ENCODE measurements around the gene C6orf136. TPM values are rescaled to one million over a fixed set of nuclear protein-coding genes. Genes with fewer than 3 reads are reported as not detected.

Gene C6orf136
- total RNA-seq, 1 donor from 2014 or later: 7.6 TPM

DNA sequence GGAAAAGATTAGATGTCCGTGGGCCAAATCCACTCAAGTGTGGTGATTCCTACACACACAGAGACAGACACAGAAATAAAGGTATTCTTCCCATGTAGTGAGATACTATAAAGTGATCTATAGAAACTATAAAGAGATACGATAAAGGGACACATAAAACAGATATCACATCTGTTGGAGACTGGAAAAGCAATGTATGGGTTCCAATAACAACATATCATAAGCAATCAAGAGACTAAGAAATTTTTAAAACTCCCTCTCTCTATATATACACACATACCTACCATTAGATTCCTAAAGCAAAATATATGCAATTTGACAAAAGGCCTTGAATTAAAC lies 35.1 kb upstream of the C6orf136 start:
- TF ChIP-seq, protein P1, sequence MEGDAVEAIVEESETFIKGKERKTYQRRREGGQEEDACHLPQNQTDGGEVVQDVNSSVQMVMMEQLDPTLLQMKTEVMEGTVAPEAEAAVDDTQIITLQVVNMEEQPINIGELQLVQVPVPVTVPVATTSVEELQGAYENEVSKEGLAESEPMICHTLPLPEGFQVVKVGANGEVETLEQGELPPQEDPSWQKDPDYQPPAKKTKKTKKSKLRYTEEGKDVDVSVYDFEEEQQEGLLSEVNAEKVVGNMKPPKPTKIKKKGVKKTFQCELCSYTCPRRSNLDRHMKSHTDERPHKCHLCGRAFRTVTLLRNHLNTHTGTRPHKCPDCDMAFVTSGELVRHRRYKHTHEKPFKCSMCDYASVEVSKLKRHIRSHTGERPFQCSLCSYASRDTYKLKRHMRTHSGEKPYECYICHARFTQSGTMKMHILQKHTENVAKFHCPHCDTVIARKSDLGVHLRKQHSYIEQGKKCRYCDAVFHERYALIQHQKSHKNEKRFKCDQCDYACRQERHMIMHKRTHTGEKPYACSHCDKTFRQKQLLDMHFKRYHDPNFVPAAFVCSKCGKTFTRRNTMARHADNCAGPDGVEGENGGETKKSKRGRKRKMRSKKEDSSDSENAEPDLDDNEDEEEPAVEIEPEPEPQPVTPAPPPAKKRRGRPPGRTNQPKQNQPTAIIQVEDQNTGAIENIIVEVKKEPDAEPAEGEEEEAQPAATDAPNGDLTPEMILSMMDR (IDR thresholded peaks at IDR 0.05; ENCODE audit: insufficient read depth, low read length, poor library complexity, severe bottlenecking): no peak
- Histone ChIP-seq H3K36me3 (ENCODE audit: control insufficient read depth, insufficient read depth, low read length) (peaks cover 3% of the 10 kb centered on the region), H3K27me3 (ENCODE audit: control insufficient read depth, insufficient read depth, low read length) (no peaks in the 10 kb centered on the region), H3K4me3 (ENCODE audit: low read depth, low read length) (no peak overlapping the region)
- DNase-seq (ENCODE audit: low read depth): no peak

DNA sequence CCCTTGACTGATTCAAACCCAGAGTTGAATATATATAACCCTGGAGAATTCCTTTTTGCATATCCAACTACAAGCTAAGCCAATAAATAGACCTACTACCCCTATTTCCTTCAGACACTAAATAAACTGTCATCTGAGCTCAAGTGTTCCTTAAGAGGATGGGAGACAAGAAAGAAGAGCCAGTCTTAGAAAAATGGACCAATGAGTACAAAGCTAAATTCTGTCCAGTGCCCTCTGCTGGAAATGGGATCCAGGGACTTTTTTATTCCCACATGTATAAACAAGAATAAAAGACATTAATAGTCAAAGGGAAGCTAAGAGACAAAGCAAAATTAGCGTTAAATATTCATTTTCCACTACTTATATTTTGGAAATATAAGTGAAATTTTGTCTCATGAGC lies 34.7 kb upstream of the C6orf136 start:
- no peak for DNase-seq (ENCODE audit: low read depth)
- Histone ChIP-seq H3K36me3 (ENCODE audit: control insufficient read depth, insufficient read depth, low read length) (peaks cover 4% of the 10 kb centered on the region), H3K27me3 (ENCODE audit: control insufficient read depth, insufficient read depth, low read length) (no peaks in the 10 kb centered on the region), H3K4me3 (ENCODE audit: low read depth, low read length) (no peak overlapping the region)
- TF ChIP-seq, protein P1 (IDR thresholded peaks at IDR 0.05; ENCODE audit: insufficient read depth, low read length, poor library complexity, severe bottlenecking): peak; percentile 43

DNA sequence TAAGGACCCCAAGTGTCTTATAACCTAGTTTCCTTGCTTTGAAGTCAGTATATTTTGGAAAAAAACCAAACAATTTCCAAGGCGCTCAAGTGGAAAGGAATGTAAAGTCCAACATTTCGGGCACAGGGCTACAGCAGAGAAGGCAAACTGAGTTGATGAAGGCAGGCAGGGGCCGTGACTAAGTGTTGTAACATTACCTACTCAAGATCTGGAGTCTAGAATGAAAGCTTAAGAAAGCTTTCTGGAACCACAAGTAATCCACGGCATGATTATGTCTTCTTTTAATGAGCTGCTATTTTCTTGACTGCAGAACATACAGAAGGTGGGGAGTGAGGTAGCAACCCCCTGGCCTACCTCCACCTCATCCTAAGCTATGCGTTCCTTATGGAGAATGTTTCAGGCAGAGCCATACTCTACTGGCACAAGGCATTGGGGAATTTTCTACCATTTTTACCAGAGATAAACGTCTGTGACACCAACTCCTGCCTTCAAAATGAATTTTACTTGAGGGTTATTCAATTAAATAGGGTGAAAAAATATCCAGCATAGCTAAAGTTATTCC lies 34.2 kb upstream of the C6orf136 start:
- TF ChIP-seq, protein P1 (IDR thresholded peaks at IDR 0.05; ENCODE audit: insufficient read depth, low read length, poor library complexity, severe bottlenecking): no peak
- Histone ChIP-seq H3K27me3 (ENCODE audit: control insufficient read depth, insufficient read depth, low read length) (no peaks in the 10 kb centered on the region), H3K36me3 (ENCODE audit: control insufficient read depth, insufficient read depth, low read length) (peaks cover 2% of the 10 kb centered on the region), H3K4me3 (ENCODE audit: low read depth, low read length) (no peak overlapping the region)
- DNase-seq (ENCODE audit: low read depth): no peak

DNA sequence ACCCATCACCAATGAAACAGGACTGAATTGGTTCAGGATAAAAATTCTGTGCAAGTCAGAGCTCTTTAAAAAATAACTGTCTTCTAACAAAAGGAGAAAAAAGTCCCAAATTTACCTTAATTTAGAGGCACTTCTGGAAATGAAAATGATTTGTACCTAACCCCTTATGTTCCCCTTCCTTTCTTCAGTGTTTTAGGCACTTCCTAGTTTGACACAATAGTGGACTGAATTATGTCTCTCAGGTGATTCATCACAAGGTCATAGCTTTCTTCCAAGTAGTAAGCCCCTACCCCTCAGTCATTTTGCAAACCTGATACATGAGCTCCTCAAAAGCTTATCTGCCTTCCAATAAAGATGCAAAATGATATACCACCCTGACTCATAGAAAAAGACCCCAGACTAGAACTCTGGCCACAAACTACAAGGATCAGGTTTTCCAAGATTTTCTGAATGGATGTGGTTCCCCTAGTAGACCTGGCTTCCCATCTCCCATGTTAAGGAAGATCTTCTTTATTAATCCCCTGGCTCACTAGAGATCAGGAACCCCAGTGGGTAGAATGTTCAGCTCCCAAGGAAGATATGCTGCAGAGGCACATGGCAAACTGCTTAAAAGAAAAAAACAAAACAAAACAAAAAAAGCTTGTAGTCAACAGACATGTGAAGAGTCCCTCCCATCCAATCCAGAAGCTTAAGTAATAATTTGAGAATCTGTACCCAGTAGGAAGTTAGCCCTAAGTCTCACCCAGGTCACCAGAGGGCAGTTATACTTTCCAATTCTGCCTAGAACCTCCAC lies 33.5 kb upstream of the C6orf136 start:
- DNase-seq (ENCODE audit: low read depth): no peak
- no peaks in the 10 kb centered on the region for H3K27me3 ChIP-seq (ENCODE audit: control insufficient read depth, insufficient read depth, low read length)
- no peak overlapping the region for H3K4me3 ChIP-seq (ENCODE audit: low read depth, low read length)
- TF ChIP-seq, protein P1 (IDR thresholded peaks at IDR 0.05; ENCODE audit: insufficient read depth, low read length, poor library complexity, severe bottlenecking): no peak
- H3K36me3 ChIP-seq (ENCODE audit: control insufficient read depth, insufficient read depth, low read length): peaks cover 2% of the 10 kb centered on the region

DNA sequence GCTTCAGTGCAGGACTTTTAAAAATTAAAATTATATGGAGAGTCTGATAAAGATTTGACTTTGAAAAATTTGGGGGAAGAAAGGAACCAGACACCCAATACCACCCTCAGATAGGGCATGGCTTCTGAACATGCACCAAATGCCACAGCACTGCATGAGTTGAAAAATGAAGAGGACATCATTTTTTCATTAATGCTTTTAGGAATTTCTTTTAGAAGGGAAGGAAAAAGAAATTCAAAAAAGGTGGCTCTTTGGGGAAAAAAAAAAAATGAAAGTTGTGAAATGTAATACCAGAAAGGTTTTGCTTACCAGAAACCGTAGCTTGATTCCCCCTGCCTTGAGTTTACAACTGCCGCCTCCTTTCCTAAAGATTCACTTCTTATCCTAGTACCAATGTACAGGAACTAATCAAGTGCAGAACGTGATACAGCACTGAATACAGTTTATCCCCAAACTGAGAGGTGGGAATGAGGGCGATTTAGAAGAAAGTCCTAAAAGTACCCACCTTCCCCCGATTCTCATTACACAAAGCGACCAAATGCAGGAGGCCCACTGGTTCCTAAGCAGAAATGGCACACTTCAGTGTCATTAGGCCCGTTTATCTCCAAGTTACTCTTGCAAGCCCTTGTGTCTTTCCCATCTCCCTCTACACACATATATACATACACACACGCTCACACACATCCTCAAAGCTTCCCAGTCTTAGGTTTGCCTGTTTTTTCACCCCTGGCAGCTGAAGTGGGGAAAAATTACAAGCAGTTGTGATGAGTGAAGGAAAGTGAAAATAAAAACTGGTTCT lies 32.7 kb upstream of the C6orf136 start:
- TF ChIP-seq, protein P1 (IDR thresholded peaks at IDR 0.05; ENCODE audit: insufficient read depth, low read length, poor library complexity, severe bottlenecking): no peak

More for the DNA sequence above, 32.7 kb upstream of the C6orf136 start:
- H3K36me3 ChIP-seq (ENCODE audit: control insufficient read depth, insufficient read depth, low read length): peaks cover 2% of the 10 kb centered on the region
- H3K27me3 ChIP-seq (ENCODE audit: control insufficient read depth, insufficient read depth, low read length): no peaks in the 10 kb centered on the region
- no peak for DNase-seq (ENCODE audit: low read depth)
- peak overlapping the region; percentile 33 for H3K4me3 ChIP-seq (ENCODE audit: low read depth, low read length)

Measured in kidney epithelial cell (primary cell).